ENCODE data around the gene TMEM179.
"Not testable (repeated sequence)": the region's sequence is repeated elsewhere in the genome, so short reads cannot be mapped to it uniquely, and the experiment has no call there.

TMEM179 gene

DNA sequence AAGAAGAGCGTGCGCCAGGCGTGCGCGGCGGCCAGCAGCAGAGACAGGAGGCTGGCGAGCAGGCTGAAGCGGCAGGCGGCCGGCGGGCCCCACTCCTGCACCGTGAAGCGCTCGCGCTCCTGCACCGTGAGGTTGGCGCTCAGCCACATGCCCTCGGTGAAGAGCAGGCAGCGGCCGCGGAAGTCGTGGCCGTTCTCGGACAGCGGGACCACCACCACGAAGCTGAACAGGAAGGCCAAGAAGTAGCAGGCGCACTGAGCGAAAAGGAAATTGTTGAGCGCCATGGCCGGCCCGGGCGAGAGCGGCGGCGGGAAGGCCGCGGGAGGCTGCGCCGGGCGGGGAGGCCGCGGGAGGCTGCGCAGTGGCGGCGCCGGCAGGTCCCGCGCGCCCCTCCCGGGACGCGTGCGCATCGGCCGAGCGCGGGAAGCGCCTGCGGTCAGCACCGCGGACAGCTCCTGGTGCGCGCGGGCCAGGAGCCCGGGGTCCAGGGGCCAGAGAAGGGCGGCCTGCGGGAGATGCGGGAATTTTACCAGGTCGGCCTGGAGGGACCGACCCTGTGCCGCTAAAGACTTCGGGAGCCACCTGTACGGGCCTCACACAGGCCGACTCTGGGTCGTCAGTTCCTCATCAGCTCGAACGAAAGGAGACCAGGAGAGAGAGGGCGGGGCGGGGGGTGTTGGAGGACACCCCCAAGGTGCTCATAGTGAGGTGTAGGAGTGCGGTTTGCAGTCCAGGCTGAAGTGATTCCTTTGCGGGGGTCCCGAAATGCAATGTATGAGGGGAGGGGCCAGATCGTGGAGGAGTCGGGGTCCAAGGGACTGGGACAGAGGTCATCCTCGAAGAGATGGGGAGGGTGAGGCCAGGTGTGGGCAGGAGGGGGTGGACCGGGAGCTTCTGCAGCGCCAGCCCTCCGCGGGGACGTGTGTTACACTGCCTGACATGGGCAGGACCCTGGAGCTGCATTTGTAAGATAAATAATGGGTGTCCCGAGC is at the start of gene TMEM179:
TSS of gene TMEM179 (minus strand) at position 315 of the 992 bp plus-strand sequence. CDS start at position 284, 31 bp downstream.
- intact Hi-C loops (cut with DNase I): no loop called here
- DNase-seq: peak in 7 of 10 donors; percentile 41 to 92 (median 61)

GRCh38 chr14:104654119-104654518 is 49.5 kb upstream of the TMEM179 start:
- intact Hi-C loops (cut with DNase I): no loop called here
- peak in 2 of 10 donors; percentile 5 to 27 for DNase-seq

GRCh38 chr14:104653130-104653920 is 48.8 kb upstream of the TMEM179 start:
- intact Hi-C loops (cut with DNase I): not testable (repeated sequence)
- DNase-seq: peak in 2 of 10 donors; percentile 7 to 63

- intact Hi-C loops (cut with DNase I): no loop called here
Observed at GRCh38 chr14:104652386-104652785, 47.8 kb upstream of the TMEM179 start.

GRCh38 chr14:104651876-104652260 is 47.3 kb upstream of the TMEM179 start:
- intact Hi-C loops (cut with DNase I): no loop called here
- peak in 3 of 10 donors; percentile 62 to 80 (median 66) for DNase-seq

More at GRCh38 chr14:104652386-104652785, 47.8 kb upstream of the TMEM179 start:
- DNase-seq: peak in 2 of 10 donors; percentile 12 to 44

DNA sequence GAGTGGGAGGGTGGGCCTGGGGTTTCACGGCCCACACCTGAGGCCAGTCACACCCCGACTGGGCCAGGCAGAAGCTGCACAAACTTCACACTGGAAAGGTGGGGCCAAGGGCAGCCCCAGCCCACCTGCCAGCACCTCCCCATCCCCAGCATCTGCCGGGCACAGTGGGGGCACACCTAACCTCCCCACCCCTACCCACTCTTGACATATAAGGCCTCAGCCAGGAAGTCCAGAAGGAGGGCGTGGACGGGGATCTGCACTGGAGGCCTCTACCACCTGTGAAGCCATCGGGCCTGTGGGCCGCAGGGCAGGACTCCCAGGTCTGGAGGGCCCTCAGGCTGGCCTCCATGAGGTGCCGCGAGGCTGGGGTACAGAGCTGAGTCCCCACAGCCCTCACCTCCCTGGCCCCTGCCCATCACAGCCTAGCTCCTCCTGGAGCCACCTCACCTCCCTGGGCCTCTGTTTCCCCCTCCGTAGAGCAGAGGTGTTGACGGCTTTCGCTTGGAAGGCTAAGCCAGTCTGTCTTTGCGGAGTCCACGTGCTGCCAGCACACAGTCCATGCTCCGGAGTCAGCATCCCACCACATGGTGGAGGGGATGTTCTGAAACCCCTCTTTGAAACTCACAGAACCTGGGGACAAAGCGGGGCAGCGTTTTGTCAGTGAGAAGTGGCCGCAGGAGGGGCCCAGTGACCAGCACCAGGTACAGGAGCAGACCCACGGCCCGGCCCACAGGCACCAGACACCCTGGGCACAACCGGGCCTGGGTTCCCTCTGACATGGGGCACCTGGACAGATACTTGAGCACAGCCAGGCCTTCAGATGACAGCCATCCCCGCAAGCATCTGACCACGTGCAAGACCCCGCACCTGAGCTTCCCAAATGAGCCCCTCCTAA is 46.7 kb upstream of the TMEM179 start:
- peak in 3 of 10 donors; percentile 63 to 77 (median 67) for DNase-seq
- intact Hi-C loops (cut with DNase I): loop anchor here (1.0 kb wide), 1 partner anchor 57 kb away; no protein-coding TSS in a partner anchor

GRCh38 chr14:104650057-104650980 is 45.7 kb upstream of the TMEM179 start:
- DNase-seq: peak; percentile 47 to 96 (median 76)
- intact Hi-C loops (cut with DNase I): loop anchor here (1.0 kb wide), 1 partner anchor 58 kb away; no protein-coding TSS in a partner anchor

GRCh38 chr14:104647467-104648043 is 43.0 kb upstream of the TMEM179 start:
- DNase-seq: peak in 1 of 10 donors; percentile 42
- intact Hi-C loops (cut with DNase I): no loop called here

DNA sequence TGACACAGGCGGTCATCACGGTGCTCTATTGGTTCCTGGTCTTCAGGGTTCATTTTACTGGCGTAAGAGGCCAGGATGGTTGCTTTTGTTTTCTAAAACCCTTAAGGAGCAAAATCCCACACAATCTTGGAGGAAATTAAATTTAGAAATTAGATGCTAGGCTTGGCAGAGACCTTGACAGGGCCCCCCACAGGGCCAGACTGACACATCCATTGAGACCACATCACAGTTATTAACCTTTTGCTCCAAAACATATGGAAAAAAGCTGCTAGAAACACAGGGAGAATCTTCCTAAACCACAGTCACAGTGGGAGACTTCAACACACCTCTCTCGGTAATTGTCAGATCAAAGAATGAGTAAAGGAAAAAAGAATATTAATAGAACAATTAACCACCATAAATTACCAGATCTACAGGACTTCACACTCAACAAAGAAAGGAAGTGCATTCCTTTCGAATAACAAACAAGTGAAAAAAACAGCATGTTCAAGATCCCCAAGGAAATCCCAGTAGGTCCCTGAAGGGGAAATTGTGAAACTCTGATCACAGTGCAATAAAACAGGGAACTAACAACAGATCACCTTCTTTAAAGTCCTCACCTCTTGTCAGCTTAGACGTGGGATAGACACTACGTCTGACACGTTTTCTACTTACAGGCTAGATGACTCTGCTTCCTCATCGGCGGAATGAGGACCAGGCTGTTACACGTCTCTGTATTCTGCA is 40.2 kb upstream of the TMEM179 start:
- DNase-seq: peak in 1 of 10 donors; percentile 18
- intact Hi-C loops (cut with DNase I): loop anchor here (5.0 kb wide), 1 partner anchor 58 kb away; no protein-coding TSS in a partner anchor

- intact Hi-C loops (cut with DNase I): loop anchor here (5.0 kb wide), 1 partner anchor 57 kb away; no protein-coding TSS in a partner anchor
- DNase-seq: peak in 2 of 10 donors; percentile 43 to 53
Observed at GRCh38 chr14:104644091-104644635, 39.6 kb upstream of the TMEM179 start.

DNA sequence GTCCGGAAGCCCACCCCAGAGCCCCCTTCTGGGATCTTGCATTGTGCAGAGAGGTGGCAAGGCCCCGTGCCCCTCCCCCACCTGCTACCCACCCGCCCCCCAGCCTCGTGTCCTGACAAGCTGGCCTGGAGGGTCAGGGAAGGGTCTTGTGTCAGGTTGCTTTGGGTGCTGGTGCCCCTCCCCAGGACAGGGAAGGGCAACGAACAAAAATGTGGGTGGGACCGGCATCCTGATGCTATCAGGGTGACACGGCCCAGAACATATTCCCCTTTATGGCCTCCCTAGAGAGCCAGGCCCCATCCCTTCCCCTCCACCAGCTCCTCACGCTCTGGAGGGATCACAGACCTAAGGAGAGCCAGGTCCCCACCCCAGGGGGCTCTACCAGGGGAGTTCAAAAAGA is 38.7 kb upstream of the TMEM179 start:
- intact Hi-C loops (cut with DNase I): loop anchor here (5.0 kb wide), 1 partner anchor 56 kb away; no protein-coding TSS in a partner anchor
- peak in 2 of 10 donors; percentile 20 to 66 for DNase-seq

- intact Hi-C loops (cut with DNase I): loop anchor here (5.0 kb wide), 1 partner anchor 55 kb away; no protein-coding TSS in a partner anchor
- DNase-seq: peak in 1 of 10 donors; percentile 65
Observed at GRCh38 chr14:104642540-104642868, 37.9 kb upstream of the TMEM179 start.

DNA sequence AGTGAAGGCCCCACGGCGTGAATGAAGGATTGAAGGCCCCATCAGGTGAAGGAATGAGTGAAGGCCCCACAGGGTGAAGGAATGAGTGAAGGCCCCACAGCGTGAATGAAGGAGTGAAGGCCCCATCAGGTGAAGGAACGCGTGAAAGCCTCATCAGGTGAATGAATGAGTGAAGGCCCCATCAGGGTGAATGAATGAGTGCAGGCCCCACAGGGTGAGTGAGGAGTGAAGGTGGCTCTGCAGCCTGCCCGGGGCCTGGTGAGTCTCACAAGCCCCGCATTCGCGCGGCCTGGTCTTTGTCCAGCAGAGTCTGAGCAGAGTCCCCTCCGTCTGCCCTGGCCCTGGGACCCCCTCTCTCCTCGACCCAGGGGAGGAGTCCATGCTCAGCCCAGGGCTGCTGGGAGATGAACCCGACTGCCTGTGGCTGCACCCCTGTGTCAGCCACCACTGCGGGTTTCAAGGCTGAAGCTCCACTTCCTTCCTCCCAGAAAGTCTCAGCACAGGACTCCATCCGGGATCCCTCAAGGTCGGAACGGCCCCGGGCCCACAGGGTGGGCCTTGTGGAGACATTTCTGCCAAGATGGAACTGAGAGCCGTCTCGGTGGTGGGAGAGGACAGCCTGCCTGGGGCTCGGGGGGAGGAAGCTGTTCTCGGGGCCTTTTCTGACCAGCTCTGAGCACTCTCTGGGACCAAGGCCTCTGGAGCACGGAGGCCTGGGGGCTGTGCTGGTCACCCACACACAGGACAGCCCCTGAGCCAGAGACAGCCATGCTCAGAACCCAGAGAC is 37.4 kb upstream of the TMEM179 start:
- intact Hi-C loops (cut with DNase I): loop anchor here (5.0 kb wide), 1 partner anchor 55 kb away; no protein-coding TSS in a partner anchor
- peak in 2 of 10 donors; percentile 67 to 73 for DNase-seq

DNA sequence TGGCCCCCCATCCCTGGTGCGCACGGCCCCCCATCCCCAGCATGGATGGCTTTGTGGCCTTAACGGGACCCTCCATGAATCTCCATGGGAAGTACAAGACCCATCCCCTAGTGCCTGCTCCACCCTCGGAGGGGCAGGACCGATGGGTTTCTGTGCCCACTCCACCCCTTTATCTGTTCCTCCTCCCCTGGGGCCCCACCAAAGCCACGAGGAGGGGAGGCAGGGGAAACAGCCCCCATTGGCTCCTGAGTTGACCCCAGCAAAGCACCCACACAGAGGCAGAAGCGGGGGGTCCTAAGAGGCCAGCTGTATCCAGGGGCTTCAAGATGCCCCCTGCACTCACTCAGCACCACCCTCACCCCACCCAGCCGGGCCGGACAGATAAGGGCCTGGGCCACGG is 36.1 kb upstream of the TMEM179 start:
- peak in 2 of 10 donors; percentile 57 to 66 for DNase-seq
- intact Hi-C loops (cut with DNase I): loop anchor here (1.0 to 5.0 kb wide), 2 partner anchors 53 to 503 kb away; no protein-coding TSS in a partner anchor

DNA sequence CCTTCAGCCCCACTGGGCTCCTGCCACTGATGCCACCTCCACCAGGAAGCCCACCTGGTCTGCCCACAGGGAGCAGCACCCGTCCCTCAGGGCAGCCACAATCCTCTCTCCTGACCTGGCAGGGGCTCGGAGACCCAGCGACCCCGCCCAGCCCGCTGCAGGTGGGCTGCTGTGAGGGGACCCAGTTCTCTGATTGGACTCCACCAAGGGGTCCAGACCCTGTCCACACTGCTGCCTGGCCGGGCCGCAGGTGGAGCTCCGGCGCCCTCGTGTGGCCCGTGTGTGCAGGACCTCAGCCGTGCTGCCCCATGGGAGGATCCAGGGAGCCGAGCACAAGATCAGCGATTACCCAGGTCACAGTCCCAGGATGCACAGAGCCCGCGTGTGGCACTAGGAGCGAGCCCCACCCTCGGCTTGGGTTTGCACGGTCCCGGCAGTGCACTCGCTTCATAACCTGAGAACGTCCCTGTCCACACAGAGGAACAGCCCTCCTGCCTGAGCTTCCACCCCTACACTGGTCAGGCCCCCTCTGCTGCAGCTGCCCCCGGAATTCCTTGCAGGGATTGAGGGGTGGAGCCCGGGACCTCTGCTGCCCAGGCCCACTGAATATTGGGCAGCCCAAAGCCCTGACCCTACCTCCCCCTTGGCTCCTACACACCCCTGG is 35.4 kb upstream of the TMEM179 start:
- DNase-seq: peak; percentile 56 to 96 (median 76)
- intact Hi-C loops (cut with DNase I): loop anchor here (1.0 to 5.0 kb wide), 2 partner anchors 53 to 503 kb away; no protein-coding TSS in a partner anchor

Measured in posterior cingulate gyrus (tissue), 11 donors.